IMR-90 (cell line): ENCODE measurements around the gene SSU72. TPM values are rescaled to one million over a fixed set of nuclear protein-coding genes. Genes with fewer than 3 reads are reported as not detected.

Experiments used
- ATAC-seq: fragments of 200-7000 bp; cut with Tn5 transposase; 2 replicates; pipeline ENCODE4 v1.9.1; 2020; ENCODE audit warnings: low read depth, mild to moderate bottlenecking, moderate library complexity
- BruUV-seq: library from RNA; stranded (reverse); fragments of 400-500 nt; replicated peaks from 2 replicates; lab custom pipeline; 2021; lab: Mats Ljungman, UMichigan
- CTCF ChIA-PET: fragments of 300-600 bp; formaldehyde crosslinking; extraction: SDS; loops from one replicate; lab custom pipeline; 2021; ENCODE audit warnings: antibody characterized with exemption; lab: Yijun Ruan, JAX
- POLR2A ChIA-PET: fragments of 300-600 bp; sonication (Branson Sonifier 250); formaldehyde crosslinking; loops from one replicate; lab custom pipeline; 2022; ENCODE audit warnings: antibody characterized with exemption; ENCODE audit not compliant: unreplicated experiment; lab: Charles Lee
- DNase-seq: peaks from one replicate; pipeline ENCODE4 v3.0.0; 2013
- H2AFZ ChIP-seq: replicated peaks from 2 replicates; pipeline ENCODE3; 2013; ENCODE audit warnings: low read length, mild to moderate bottlenecking; ENCODE audit not compliant: poor library complexity
- H2AK5ac ChIP-seq: 2 replicates; pipeline ENCODE4 v1.6.1; 2013; ENCODE audit warnings: low read depth, low read length, inconsistent platforms
- H2AK9ac ChIP-seq: replicated peaks from 2 replicates; pipeline ENCODE3; 2013; ENCODE audit warnings: mild to moderate bottlenecking, low read depth, low read length, moderate library complexity; ENCODE audit not compliant: poor library complexity
- H2BK120ac ChIP-seq: 2 replicates; pipeline ENCODE4 v1.6.1; 2013; ENCODE audit warnings: low read depth, low read length, inconsistent platforms
- H2BK15ac ChIP-seq: 3 replicates; pipeline ENCODE4 v1.6.1; 2013; ENCODE audit warnings: low read depth, low read length, inconsistent platforms
- H2BK20ac ChIP-seq: 2 replicates; pipeline ENCODE4 v1.6.1; 2013; ENCODE audit warnings: low read depth, mild to moderate bottlenecking, inconsistent platforms, low read length, moderate library complexity
- H2BK5ac ChIP-seq: 2 replicates; pipeline ENCODE4 v1.6.1; 2013; ENCODE audit warnings: mild to moderate bottlenecking, low read depth, low read length, inconsistent platforms; ENCODE audit not compliant: poor library complexity, severe bottlenecking
- H3K14ac ChIP-seq: replicated peaks from 2 replicates; pipeline ENCODE4 v1.6.1; 2013; ENCODE audit warnings: low read depth, low read length, inconsistent platforms
- H3K18ac ChIP-seq: 2 replicates; pipeline ENCODE4 v1.6.1; 2013; ENCODE audit warnings: low read depth, low read length, control low read depth
- H3K23ac ChIP-seq: 2 replicates; pipeline ENCODE4 v1.6.1; 2013; ENCODE audit warnings: low read depth, low read length, inconsistent platforms
- H3K27ac ChIP-seq: 2 replicates; pipeline ENCODE4 v1.5.1; 2013; ENCODE audit warnings: mild to moderate bottlenecking, control low read depth, low read length; ENCODE audit not compliant: insufficient read depth
- H3K27me3 ChIP-seq: 2 replicates; pipeline ENCODE4 v1.6.1; 2013; ENCODE audit warnings: low read length; ENCODE audit not compliant: control insufficient read depth, insufficient read depth
- H3K36me3 ChIP-seq: 2 replicates; pipeline ENCODE4 v1.6.1; 2013; ENCODE audit warnings: low read length, mixed read lengths; ENCODE audit not compliant: control insufficient read depth, insufficient read depth
- H3K4ac ChIP-seq: 2 replicates; pipeline ENCODE4 v1.6.1; 2013; ENCODE audit warnings: low read depth, low read length, inconsistent platforms
- H3K4me1 ChIP-seq: 2 replicates; pipeline ENCODE4 v1.6.1; 2013; ENCODE audit warnings: low read length, mixed read lengths; ENCODE audit not compliant: control insufficient read depth, insufficient read depth
- H3K4me2 ChIP-seq: 2 replicates; pipeline ENCODE4 v1.6.1; 2013; ENCODE audit warnings: low read depth, mild to moderate bottlenecking, control low read depth, low read length, moderate library complexity
- H3K4me3 ChIP-seq: 2 replicates; pipeline ENCODE4 v1.5.1; 2013; ENCODE audit warnings: low read depth, mild to moderate bottlenecking, control low read depth, low read length, moderate library complexity; ENCODE audit not compliant: insufficient read depth
- H3K56ac ChIP-seq: 2 replicates; pipeline ENCODE4 v1.6.1; 2013; ENCODE audit warnings: low read length, inconsistent platforms; ENCODE audit not compliant: insufficient read depth; ENCODE audit errors: extremely low read depth
- H3K79me1 ChIP-seq, 2 experiments: 2 replicates each; pipeline ENCODE4 v1.6.1; 2013; ENCODE audit warnings: low read length in 2 of 2, inconsistent platforms in 1 of 2, low read depth in 1 of 2
- H3K9ac ChIP-seq: 2 replicates; pipeline ENCODE4 v1.6.1; 2013; ENCODE audit warnings: low read depth, low read length, control low read depth
- H3K9me1 ChIP-seq: 2 replicates; pipeline ENCODE4 v1.6.1; 2013; ENCODE audit warnings: low read length, inconsistent platforms; ENCODE audit not compliant: insufficient read depth
- H3K9me3 ChIP-seq: 2 replicates; pipeline ENCODE4 v1.6.1; 2013; ENCODE audit warnings: low read length; ENCODE audit not compliant: control insufficient read depth, insufficient read depth
- H4K20me1 ChIP-seq: 2 replicates; pipeline ENCODE4 v1.6.1; 2013; ENCODE audit warnings: low read length, inconsistent platforms; ENCODE audit not compliant: insufficient read depth
- H4K5ac ChIP-seq: 2 replicates; pipeline ENCODE4 v1.6.1; 2013; ENCODE audit warnings: mild to moderate bottlenecking, low read depth, low read length, control low read depth
- H4K8ac ChIP-seq, 2 experiments: 2 replicates each; pipeline ENCODE4 v1.6.1; 2013; ENCODE audit warnings: low read depth in 2 of 2, low read length in 2 of 2, control low read depth in 1 of 2, inconsistent platforms in 1 of 2
- H4K91ac ChIP-seq: 2 replicates; pipeline ENCODE4 v1.6.1; 2013; ENCODE audit warnings: low read depth, low read length, inconsistent platforms; ENCODE audit not compliant: insufficient read depth
- MAZ ChIP-seq: IDR thresholded peaks from 2 replicates; pipeline ENCODE4 v1.6.1; 2012; ENCODE audit warnings: low read depth, mild to moderate bottlenecking, low read length, improper control_type of control experiment, moderate library complexity, borderline replicate concordance
- MXI1 ChIP-seq: IDR thresholded peaks from 2 replicates; pipeline ENCODE4 v1.6.1; 2012; ENCODE audit warnings: low read depth, mild to moderate bottlenecking, low read length, moderate library complexity, borderline replicate concordance
- WGBS, 2 experiments: methylation state at CpG; one replicate each; pipeline versions ENCODE4 v1.1.5 to v1.1.7; 2013; ENCODE audit warnings: missing lambda C conversion rate in 2 of 2; ENCODE audit not compliant: insufficient read length in 1 of 2; ENCODE audit errors: extremely low coverage in 2 of 2; 5-methylcytosine and 5-hydroxymethylcytosine counted together
- dilution Hi-C: fragments of 300-500 bp; cut with HindIII; formaldehyde crosslinking; loops from one replicate; pipeline ENCODE4 v1.14.3; 2018; ENCODE audit warnings: low sequenced_read_pairs; ENCODE audit not compliant: unreplicated experiment
- in situ Hi-C: fragments of 300-500 bp; cut with MboI; formaldehyde crosslinking; loops from 3 replicates; pipeline ENCODE4 v1.14.3; 2019; ENCODE audit warnings: low sequenced_read_pairs, inconsistent platforms, mixed read lengths
- intact Hi-C: fragments of 100-400 bp; cut with micrococcal nuclease; formaldehyde crosslinking; loops from 2 replicates; pipeline ENCODE4 v1.10.0; 2022
- polyA plus RNA-seq, 3 experiments: library from polyadenylated mRNA; depleted of rRNA; stranded (reverse); fragments of >200 nt; gene quantifications; 2 replicates each; pipeline ENCODE4 v1.2.3, GENCODE V29; 2012; ENCODE audit warnings: low replicate concordance in 1 of 3
- total RNA-seq: library from RNA; depleted of rRNA; stranded (reverse); fragments of >200 nt; gene quantifications from 2 replicates; pipeline ENCODE4 v1.2.3, GENCODE V29; 2012

Gene SSU72
- total and polyA plus RNA-seq, 2 of the 4 experiments (the other 2 are of a cell fraction), result 33.7 to 88.4 TPM

DNA sequence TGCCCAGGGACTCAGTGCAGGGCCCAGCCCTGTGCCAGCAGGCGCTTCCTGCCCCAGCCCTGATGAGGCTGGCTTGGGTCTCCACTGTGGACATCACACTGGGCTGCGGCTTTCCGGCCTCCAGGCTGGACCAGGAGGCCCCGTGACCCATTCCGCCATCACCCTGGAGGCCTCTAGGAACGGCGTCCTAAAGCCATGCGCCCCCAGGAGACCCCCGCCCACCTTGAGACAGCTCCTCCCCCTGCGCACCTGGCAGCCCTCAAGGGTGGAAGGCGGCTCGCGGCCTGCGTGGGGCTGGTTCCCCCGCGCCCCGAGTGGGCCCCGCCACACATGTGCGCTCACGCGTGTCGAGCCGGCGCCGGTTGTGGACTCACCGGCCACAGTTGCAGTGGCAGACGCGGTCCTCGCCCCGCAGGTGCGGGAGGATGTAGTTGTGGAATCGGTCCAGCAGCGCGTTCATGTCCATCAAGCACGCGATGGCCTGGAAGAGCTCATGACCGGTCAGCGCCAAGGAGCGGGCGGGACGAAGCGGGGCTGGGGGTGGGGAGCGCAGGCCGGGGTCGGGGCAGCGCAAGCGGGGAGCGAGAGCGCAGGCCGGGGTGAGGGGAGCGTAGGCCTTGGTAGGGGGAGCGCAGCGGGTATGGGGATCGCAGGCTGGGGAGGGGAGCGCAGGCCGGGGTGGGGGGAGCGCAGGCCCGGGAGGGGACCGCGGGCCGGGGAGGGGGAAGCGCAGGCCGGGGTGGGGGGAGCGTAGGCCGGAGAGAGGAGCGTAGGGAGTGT, 35.2 kb downstream of the SSU72 start:
- Histone ChIP-seq H3K18ac (peak overlapping the region; percentile 75; the same call in 1 of the 2 replicates), H3K14ac (peak overlapping the region; percentile 87), H2AFZ (peak overlapping the region; percentile 89), H3K9ac (peak overlapping the region; percentile 95), H2BK5ac (peak overlapping the region; percentile 82), H2BK15ac (no peak overlapping the region), H3K4ac (peak overlapping the region; percentile 41), H4K20me1 (peaks cover 25% of the 10 kb centered on the region), H3K4me1 (peaks cover 14% of the 10 kb centered on the region), H2BK20ac (no peak overlapping the region), H3K27ac (peak overlapping the region; percentile 86), H3K23ac (no peak overlapping the region), H4K8ac (peak overlapping the region in 1 of 2 experiments; percentile 40; a peak in 1 of 4 replicates), H3K4me3 (peak overlapping the region; percentile 99), H4K5ac (peak overlapping the region; percentile 20; the same call in 1 of the 2 replicates), H3K36me3 (peaks cover 40% of the 10 kb centered on the region), H2AK5ac (peak overlapping the region; percentile 86), H3K27me3 (no peaks in the 10 kb centered on the region), H3K79me1 (peaks cover 10 to 49% of the 10 kb centered on the region in 2 experiments), H2AK9ac (peak overlapping the region; percentile 94), H4K91ac (no peak overlapping the region), H3K4me2 (peak overlapping the region; percentile 100), H3K9me3 (no peaks in the 10 kb centered on the region), H2BK120ac (no peak overlapping the region), H3K56ac (no peak overlapping the region), H3K9me1 (peaks cover 17% of the 10 kb centered on the region)
- 11% methylated on average over 24 of the region's 66 CpGs; no CpG with 5 or more reads in 1 of the 2 experiments for WGBS, 2 experiments
- peak; percentile 47 for DNase-seq
- in situ Hi-C loops, result no loop called here
- dilution Hi-C loops, result no loop called here
- intact Hi-C loops, result no loop called here
- TF ChIP-seq MAZ (no peak), MXI1 (0 out of 2 replicates have a peak, but pooled peaks have one; percentile 37)
- BruUV-seq, result no TSS peak
- CTCF ChIA-PET, result interaction anchor here (0.5 kb wide), 1 partner anchor 11 kb away, joined by 3 read pairs; no protein-coding TSS in a partner anchor
- peak; percentile 22 for ATAC-seq
- POLR2A ChIA-PET, result no interaction called here
